ENCODE measurements around the gene DMAC2L. TPM values are rescaled to one million over a fixed set of nuclear protein-coding genes. Genes with fewer than 3 reads are reported as not detected.

DMAC2L gene
- total and polyA plus RNA-seq, 3 donors from 2014 or later, result 30.0 to 50.8 (median 33.5) TPM

- no peaks in the 10 kb centered on the region for H3K9me3 ChIP-seq
- TF ChIP-seq, protein P1, sequence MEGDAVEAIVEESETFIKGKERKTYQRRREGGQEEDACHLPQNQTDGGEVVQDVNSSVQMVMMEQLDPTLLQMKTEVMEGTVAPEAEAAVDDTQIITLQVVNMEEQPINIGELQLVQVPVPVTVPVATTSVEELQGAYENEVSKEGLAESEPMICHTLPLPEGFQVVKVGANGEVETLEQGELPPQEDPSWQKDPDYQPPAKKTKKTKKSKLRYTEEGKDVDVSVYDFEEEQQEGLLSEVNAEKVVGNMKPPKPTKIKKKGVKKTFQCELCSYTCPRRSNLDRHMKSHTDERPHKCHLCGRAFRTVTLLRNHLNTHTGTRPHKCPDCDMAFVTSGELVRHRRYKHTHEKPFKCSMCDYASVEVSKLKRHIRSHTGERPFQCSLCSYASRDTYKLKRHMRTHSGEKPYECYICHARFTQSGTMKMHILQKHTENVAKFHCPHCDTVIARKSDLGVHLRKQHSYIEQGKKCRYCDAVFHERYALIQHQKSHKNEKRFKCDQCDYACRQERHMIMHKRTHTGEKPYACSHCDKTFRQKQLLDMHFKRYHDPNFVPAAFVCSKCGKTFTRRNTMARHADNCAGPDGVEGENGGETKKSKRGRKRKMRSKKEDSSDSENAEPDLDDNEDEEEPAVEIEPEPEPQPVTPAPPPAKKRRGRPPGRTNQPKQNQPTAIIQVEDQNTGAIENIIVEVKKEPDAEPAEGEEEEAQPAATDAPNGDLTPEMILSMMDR (IDR thresholded peaks at IDR 0.05), result no peak
- H3K4me1 ChIP-seq, result peaks cover 21% of the 10 kb centered on the region
- no peak for DNase-seq
- H3K27me3 ChIP-seq, result no peaks in the 10 kb centered on the region
- no peaks in the 10 kb centered on the region for H3K36me3 ChIP-seq (ENCODE audit: low read depth, missing control alignments)
- intact Hi-C loops (cut with DNase I; ENCODE audit: low total_unique reads), result no loop called here
- H3K27ac ChIP-seq, result no peak overlapping the region
- 87 to 91% methylated on average over 2 of the region's 2 CpGs for WGBS, 2 donors
- H3K4me3 ChIP-seq, result no peak overlapping the region
Measured at GRCh38 chr14:50338587-50338986, 26.5 kb downstream of the DMAC2L start.

DNA sequence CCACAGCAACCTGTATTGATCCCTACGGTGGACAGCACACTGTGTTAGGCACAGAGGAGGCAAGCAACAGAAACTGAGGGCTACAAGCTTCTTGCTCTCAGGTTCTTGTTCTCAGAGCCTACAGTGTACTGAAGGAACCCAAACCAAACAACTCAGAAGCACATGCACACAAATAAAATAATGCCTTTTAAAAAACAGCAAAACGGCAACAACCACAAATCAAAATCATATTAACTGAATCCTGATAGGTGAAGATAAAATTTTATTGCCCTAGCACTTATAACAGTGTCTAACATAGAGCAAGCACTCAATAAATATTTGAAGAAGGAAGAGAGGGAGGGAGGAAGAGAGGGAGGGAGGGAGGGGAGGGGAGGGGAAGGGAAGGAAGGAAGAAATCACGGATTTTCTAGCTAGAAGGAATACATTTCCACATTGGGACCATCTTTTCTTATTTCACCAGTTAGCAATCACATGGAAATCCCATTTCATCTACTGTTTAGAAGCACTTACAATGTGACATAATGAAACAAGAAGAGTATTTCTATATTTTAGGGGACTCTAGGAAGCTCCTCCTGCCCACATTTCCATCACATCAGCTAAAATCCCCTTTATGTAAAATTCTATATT is 27.2 kb downstream of the DMAC2L start:
- Histone ChIP-seq H3K36me3 (ENCODE audit: low read depth, missing control alignments) (no peaks in the 10 kb centered on the region), H3K9me3 (no peaks in the 10 kb centered on the region), H3K27ac (no peak overlapping the region), H3K27me3 (no peaks in the 10 kb centered on the region), H3K4me1 (peaks cover 21% of the 10 kb centered on the region), H3K4me3 (no peak overlapping the region)
- WGBS, 2 donors, result 66 to 68% methylated on average over 3 of the region's 3 CpGs
- intact Hi-C loops (cut with DNase I; ENCODE audit: low total_unique reads), result no loop called here
- TF ChIP-seq POLR2A (IDR thresholded peaks at IDR 0.05), result no peak
- TF ChIP-seq, protein P1 (IDR thresholded peaks at IDR 0.05), result no peak
- no peak for DNase-seq

DNA sequence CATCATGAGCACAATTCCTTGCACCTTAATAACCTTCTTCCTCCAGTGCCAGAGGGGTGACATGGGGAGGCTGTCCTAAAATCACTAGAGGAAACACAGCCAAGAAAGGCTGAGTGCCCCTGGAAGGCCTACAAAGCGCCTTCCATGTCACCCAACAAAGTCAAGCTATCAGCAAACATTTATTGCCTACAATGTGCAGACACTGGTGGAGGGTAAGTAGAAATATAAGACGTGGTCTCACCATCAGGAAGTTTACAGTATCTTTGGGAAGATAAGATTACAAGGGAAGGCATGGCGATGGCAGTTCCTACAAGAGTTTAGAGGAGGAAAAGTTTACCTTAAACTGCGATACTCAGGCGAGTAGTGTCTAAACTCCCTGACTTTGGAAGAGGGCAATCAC is 27.9 kb downstream of the DMAC2L start:
- WGBS, 2 donors, result 85 to 89% methylated on average over 5 of the region's 5 CpGs
- no peaks in the 10 kb centered on the region for H3K36me3 ChIP-seq (ENCODE audit: low read depth, missing control alignments)
- peaks cover 20% of the 10 kb centered on the region for H3K4me1 ChIP-seq
- no peak for DNase-seq
- H3K9me3 ChIP-seq, result no peaks in the 10 kb centered on the region
- no peak overlapping the region for H3K4me3 ChIP-seq
- intact Hi-C loops (cut with DNase I; ENCODE audit: low total_unique reads), result no loop called here
- no peak for TF ChIP-seq POLR2A (IDR thresholded peaks at IDR 0.05)
- TF ChIP-seq, protein P1 (IDR thresholded peaks at IDR 0.05), result no peak
- H3K27ac ChIP-seq, result no peak overlapping the region
- H3K27me3 ChIP-seq, result no peaks in the 10 kb centered on the region

GRCh38 chr14:50340963-50341362 is 28.8 kb downstream of the DMAC2L start:
- intact Hi-C loops (cut with DNase I; ENCODE audit: low total_unique reads), result no loop called here
- WGBS, 2 donors, result 84 to 92% methylated on average over 9 of the region's 9 CpGs
- Histone ChIP-seq H3K4me3 (no peak overlapping the region), H3K9me3 (no peaks in the 10 kb centered on the region), H3K36me3 (ENCODE audit: low read depth, missing control alignments) (no peaks in the 10 kb centered on the region), H3K27me3 (no peaks in the 10 kb centered on the region), H3K27ac (no peak overlapping the region), H3K4me1 (peaks cover 11% of the 10 kb centered on the region)
- TF ChIP-seq POLR2A (IDR thresholded peaks at IDR 0.05), result no peak
- TF ChIP-seq, protein P1 (IDR thresholded peaks at IDR 0.05), result no peak
- DNase-seq, result no peak
